ENCODE measurements around the gene NTM.

GRCh38 chr11:131993246-131993645 lies 622.8 kb downstream of the NTM start:
- TF ChIP-seq CTCF (IDR thresholded peaks at IDR 0.05 in 2 of 3, conservative IDR thresholded peaks at IDR 0.05 in 1 of 3; ENCODE audit: borderline replicate concordance in 1 of 3, insufficient read depth in 1 of 3, low read depth in 2 of 3, low read length in 2 of 3) (no peak), POLR2A (IDR thresholded peaks at IDR 0.05; ENCODE audit: borderline replicate concordance, extremely low read depth, insufficient read depth, insufficient read length) (no peak), EZH2phosphoT487 (IDR thresholded peaks at IDR 0.05; ENCODE audit: borderline replicate concordance) (no peak), SIN3A (IDR thresholded peaks at IDR 0.05; ENCODE audit: low read depth) (no peak), RAD21 (IDR thresholded peaks at IDR 0.05; ENCODE audit: low read depth) (no peak), EZH2 (IDR thresholded peaks at IDR 0.05) (no peak), REST (IDR thresholded peaks at IDR 0.05; ENCODE audit: low read depth) (no peak), TCF7L2 (IDR thresholded peaks at IDR 0.05; ENCODE audit: borderline replicate concordance, extremely low read depth, insufficient read depth, insufficient read length) (no peak), SRF (IDR thresholded peaks at IDR 0.05; ENCODE audit: low read depth) (no peak), ZNF274 (IDR thresholded peaks at IDR 0.05; ENCODE audit: low read depth, low read length) (no peak), MAX (IDR thresholded peaks at IDR 0.05) (no peak), CBX3 (IDR thresholded peaks at IDR 0.05; ENCODE audit: low read depth) (no peak)

Data from HCT116 (cell line).